Measurements from ENCODE around the gene UGT8.

Gene UGT8

DNA sequence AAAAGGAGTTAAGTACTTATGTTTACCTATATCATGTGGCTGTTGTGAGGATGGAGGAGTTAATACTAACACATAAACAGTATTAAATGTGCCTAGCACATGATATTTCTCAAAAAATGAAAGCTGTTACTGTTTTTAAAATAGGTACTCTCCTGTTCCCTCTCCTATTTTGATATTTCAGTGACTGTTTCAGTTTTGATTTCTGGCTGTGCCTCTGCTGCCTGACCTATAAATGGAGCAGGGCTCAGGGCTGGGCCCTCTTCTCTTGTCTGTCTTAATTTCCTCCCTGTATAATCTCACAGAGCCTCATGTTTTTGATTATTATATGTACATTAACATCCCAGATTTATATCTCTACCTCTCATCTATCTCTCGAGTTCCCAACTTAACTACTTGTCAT is 93.3 kb downstream of the UGT8 start:
- no peak for DNase-seq (ENCODE audit: low spot score)

DNA sequence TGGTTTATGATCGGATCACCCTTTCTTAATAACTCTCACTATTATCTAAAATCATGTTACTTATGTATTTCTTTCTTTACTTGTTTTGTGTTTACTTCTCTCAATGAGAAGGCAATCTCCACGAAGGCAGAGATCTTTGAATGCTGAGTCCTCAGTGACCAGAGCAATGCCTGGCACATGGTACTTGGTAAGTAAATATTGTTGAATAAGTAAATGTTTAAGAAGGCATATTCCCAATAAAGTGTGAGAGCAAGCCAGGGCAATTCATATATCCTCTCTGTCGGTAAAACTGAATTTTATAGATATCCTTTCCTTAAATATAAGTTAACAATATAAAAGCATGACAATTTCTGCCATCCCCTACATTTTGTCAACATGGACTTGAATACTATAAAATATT is 94.4 kb downstream of the UGT8 start:
- no peak for DNase-seq (ENCODE audit: low spot score)

DNA sequence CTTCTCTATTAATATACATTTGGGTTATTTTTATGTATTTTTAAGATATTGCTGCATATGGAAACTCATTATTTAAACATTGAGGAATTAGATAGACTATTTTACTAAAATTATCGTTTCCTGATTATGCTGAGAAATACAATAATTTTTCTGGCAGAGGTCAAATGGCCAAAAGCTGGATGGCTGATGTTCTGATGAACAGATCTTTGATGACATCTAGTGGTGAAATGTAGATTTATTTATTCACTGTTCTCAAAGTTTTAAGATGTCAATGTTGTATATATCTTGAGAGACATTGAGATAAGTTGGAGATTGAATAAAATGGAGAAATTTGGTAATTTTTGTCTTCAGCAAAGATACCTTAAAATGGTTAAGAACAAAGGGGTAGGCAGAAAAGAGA is 96.2 kb downstream of the UGT8 start:
- peak; percentile 87 for DNase-seq (ENCODE audit: low spot score)

DNA sequence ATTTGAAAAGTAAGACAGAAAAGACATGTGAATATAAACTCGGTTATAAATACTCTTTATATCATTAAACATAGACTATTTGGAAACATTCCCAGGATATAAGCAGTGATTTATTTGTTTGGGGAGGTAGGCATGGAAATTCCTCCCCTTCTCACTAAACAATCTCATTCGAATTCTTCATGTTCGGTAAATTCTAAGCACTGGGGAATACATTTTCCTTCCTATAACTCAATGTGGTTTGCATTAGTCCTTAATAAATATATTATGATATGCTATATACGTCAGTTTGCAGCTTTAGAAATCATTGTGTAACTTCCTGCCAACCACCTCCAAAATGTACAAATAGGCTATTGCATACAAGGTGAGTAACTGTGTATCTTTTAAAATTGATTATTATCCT is 99.6 kb downstream of the UGT8 start:
- no peak for DNase-seq (ENCODE audit: low spot score)

DNA sequence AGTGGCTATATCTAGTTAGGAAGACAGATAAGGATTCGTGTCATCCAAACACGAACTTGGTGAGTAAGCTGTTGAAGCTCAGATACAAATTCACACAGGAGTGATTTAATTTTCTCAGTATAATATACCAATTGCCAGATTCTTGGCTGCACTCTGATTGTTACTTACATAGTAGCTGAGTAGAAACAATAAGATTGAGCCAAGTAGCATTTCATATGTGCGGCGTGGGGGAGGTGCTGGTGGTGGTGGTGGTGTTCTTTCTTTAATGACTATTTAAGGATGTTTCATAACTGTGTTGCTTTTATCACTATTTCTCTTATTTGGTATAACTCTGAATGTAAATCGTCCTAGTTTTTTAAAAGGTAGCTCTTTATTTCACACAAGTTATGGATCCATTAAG is 102.9 kb downstream of the UGT8 start:
- DNase-seq (ENCODE audit: low spot score): no peak

DNA sequence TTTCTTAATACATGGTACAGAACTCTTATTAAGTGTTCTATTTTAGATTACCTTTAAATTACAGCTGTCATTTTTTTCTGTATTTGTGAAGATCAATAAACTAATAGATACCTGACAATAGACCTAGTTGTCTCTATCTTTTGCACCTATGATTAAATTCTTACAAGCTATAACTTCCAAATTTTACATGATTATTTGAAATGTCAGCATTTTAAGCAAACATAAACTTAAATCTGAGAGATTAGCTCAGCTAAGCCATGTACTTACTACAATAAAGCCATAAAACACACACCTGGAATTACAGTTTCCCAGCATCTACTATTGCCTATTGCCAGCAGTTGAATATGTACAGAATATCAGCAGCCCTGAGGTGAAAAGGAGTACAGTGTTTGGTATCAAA is 118.8 kb downstream of the UGT8 start:
- no peak for DNase-seq (ENCODE audit: low spot score)

DNA sequence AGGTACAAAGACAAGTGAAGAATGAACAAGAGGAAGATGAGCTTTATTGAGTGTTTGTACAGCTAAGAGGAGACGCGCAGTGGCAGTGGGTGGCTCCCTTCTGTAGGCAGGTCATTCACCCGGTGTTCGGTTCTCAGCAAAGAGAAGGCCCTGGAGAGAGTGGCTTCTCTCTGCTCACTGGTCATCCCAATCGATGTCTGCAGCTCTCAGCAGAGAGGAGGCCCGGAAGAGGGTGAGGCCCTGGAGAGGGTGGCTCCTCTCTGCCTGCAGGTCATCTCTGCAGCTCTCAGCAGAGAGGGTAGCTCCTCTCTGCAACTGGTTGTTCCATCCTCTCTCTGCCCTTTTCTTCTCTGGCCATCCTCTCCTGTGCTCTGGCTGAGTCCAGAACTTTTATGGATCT is 126.5 kb downstream of the UGT8 start:
- DNase-seq (ENCODE audit: low spot score): no peak

DNA sequence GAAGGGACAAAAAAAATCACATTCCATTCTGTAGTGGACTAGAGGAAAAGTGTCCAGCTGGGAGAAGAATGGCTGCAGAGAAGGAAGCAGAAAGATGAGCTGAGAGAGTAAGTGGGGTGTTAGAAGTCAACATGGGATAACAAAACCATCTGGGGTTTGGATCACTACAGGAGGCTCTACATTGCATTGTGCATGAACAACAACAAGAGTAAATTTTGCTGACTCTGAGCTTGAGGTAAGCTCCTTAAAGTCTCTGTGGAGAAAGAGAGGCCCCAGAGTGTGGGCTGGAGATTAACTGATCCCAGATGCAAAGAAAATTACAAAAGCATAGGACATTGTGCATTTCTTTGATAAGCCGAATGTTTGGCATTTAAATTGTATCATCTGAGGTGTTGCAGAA is 128.9 kb downstream of the UGT8 start:
- DNase-seq (ENCODE audit: low spot score): no peak

All from pons (tissue), 1 donor.